Activated CD4-positive, CD25-positive, alpha-beta regulatory T cell treated with anti-CD3 and anti-CD28 coated beads, Interleukin-2, amount 50 U/mL, for 16 hours (primary cell): ENCODE measurements around the gene CAPN13.

Source experiments
- DNase-seq: peaks from one replicate; pipeline ENCODE4 v3.0.0-alpha.2; 2020; ENCODE audit warnings: low read depth, low spot score

CAPN13 gene

GRCh38 chr2:30807249-30807648 lies at the start of gene CAPN13:
TSS of gene CAPN13 (minus strand) at chr2:30807446. CDS start at chr2:30787325, 20,121 bp downstream.
- no peak for DNase-seq

- no peak for DNase-seq
These were observed 40.6 kb upstream of the CAPN13 start for GRCh38 chr2:30847841-30848240.

GRCh38 chr2:30847329-30847728 lies 40.1 kb upstream of the CAPN13 start:
- DNase-seq, result no peak

GRCh38 chr2:30828586-30828985 lies 21.3 kb upstream of the CAPN13 start:
- DNase-seq, result no peak

- no peak for DNase-seq
These were observed 19.7 kb upstream of the CAPN13 start for GRCh38 chr2:30826916-30827315.

- no peak for DNase-seq
These were observed 19.2 kb upstream of the CAPN13 start for GRCh38 chr2:30826481-30826880.

GRCh38 chr2:30823452-30823851 lies 16.2 kb upstream of the CAPN13 start:
- no peak for DNase-seq

- DNase-seq, result no peak
These were observed 14.7 kb upstream of the CAPN13 start for GRCh38 chr2:30821960-30822359.

GRCh38 chr2:30820381-30821055 lies 13.3 kb upstream of the CAPN13 start:
- DNase-seq, result no peak

- no peak for DNase-seq
These were observed 2.7 kb upstream of the CAPN13 start for GRCh38 chr2:30809938-30810337.

- DNase-seq, result no peak
These were observed 1.4 kb upstream of the CAPN13 start for GRCh38 chr2:30808695-30809094.

GRCh38 chr2:30803281-30803680 lies 4.0 kb downstream of the CAPN13 start:
- DNase-seq, result no peak

GRCh38 chr2:30802611-30803010 lies 4.6 kb downstream of the CAPN13 start:
- no peak for DNase-seq

- no peak for DNase-seq
These were observed 5.3 kb downstream of the CAPN13 start for GRCh38 chr2:30801821-30802455.

GRCh38 chr2:30800159-30800558 lies 7.1 kb downstream of the CAPN13 start:
- DNase-seq, result no peak

GRCh38 chr2:30799366-30799765 lies 7.9 kb downstream of the CAPN13 start:
- DNase-seq, result no peak

- no peak for DNase-seq
These were observed 8.7 kb downstream of the CAPN13 start for GRCh38 chr2:30798536-30798991.

- no peak for DNase-seq
These were observed 9.7 kb downstream of the CAPN13 start for GRCh38 chr2:30797381-30798015.

GRCh38 chr2:30796699-30797098 lies 10.5 kb downstream of the CAPN13 start:
- DNase-seq, result no peak

GRCh38 chr2:30792521-30792920 lies 14.7 kb downstream of the CAPN13 start:
- no peak for DNase-seq

- DNase-seq, result no peak
These were observed 16.4 kb downstream of the CAPN13 start for GRCh38 chr2:30790879-30791278.

- no peak for DNase-seq
These were observed 17.5 kb downstream of the CAPN13 start for GRCh38 chr2:30789670-30790210.
